CD4-positive, alpha-beta T cell treated with Interleukin-15 for 4 hours (primary cell): ENCODE data around the gene ITGA2.
"Not testable (repeated sequence)": the region's sequence is repeated elsewhere in the genome, so short reads cannot be mapped to it uniquely, and the experiment has no call there.

Source experiments
- DNase-seq: peaks from one replicate; pipeline ENCODE4 v3.0.0-alpha.2; 2020; ENCODE audit warnings: low spot score

Gene ITGA2

DNA sequence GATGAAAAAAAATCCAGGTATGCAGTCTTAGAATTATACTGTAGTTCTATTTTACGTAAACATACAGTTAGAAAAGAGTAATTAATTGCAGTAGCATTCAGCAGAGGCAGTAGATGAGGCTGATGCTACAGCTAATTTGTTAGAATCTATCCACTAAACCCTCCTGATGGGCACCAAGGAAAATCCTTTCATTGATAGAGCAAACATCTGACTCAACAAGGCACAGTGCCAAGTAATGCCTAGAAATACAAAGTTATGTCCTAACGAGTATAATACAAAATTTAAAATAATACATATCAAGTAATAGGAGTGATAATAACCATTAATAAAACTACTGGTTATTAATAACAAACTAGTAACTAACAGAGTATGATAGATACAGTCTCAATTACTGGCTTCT is 111.5 kb downstream of the ITGA2 start:
- DNase-seq, result no peak

DNA sequence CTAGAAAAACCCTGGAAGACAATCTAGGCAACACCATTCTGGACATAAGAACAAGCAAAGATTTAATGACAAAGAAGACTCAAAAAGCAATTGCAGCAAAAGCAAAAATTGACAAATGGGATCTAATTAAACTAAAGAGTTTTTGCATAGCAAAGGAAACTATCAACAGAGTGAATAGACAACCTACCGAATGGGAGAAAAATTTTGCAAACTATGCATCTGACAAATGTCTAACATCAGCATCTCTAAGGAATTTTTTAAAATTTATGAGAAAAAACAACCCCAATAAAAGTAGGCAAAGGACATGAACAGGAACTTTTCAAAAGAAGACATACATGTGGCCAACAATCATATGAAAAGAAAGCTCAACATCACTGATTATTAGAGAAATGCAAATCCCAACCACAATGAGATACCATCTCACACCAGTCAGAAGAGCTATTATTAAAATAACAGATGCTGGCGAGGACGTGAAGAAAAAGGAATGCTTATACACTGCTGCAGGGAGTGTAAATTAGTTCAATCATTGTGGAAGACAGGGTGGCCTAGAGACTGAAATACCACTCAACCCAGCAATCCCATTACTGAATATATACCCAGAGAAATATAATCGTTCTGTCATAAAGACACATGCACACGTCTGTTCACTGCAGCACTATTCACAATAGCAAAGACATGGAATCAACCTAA is 116.6 kb downstream of the ITGA2 start:
- DNase-seq, result no peak

DNA sequence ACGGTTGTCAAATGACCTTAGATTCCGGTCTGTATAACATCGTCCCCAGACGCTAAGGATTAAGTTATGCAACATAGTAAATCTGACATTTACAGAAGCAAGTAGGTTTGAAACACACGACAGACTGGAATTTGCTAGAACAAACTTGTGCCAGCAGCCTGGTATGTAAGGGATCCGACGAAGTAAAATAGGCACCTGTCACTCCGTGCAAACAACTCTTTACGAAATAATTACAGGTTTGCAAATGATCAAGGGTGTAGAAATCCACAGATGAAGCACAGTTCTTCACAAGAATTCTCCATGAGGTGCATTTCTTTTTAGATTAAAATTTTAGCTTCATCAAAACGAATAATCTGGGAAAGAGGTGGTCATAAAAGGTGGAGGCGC is 119.9 kb downstream of the ITGA2 start:
- DNase-seq, result no peak

DNA sequence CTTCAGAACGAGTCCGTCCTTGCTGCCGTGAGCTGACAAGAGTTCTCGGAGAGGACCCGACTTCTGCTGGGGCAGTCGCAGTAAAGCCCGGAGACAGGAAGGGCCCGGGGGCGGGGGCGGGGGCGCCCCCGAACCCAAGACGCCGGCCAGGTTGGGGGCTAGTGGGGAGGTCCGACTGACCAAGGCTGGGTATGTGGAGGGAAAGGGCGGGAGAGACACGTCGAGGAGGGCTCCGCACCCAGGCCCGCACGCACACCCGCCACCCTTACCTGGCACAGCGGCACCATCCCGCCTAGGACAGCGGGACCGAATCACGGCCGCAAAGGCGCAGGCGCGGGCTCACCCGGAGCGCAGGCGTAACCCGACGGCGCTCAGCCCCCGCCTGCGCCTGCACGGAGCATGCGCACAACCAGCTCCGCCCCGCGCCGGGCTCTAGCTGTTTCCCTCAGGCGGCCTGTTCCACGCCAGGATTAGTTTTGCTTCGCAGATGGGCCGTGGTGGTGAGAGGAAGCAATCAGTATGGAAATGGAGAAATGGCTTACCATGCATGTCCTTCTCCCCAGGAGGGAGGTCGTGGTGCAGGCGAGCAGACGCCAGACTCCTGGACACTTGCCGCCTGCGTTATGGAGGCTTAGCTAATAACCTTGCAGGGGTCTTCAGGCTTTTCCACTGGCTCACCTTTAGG is 120.4 kb downstream of the ITGA2 start, which contains the start of gene MOCS2:
TSS of gene MOCS2 (minus strand) at position 315 of the 685 bp plus-strand sequence. CDS start 2,583 bp downstream, outside the sequence.
- DNase-seq, result peak; percentile 90

DNA sequence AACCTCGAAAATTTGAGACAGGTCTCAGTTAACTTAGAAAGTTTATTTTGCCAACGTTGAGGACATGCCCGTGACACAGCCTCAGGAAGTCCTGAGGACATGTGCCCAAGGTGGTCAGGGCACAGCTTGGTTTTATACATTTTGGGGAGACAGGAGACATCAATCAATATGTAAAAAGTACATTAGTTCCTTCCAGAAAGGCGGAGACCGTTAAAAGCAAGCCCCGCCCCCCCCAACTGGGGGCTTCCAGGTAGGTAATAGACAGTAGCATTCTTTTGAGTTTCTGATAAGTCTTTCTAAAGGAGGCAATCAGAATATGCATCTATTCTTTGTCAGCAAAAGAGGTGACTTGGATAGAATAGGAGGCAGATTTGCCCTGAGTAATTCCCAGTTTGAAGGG is 121.0 kb downstream of the ITGA2 start:
- no peak for DNase-seq

DNA sequence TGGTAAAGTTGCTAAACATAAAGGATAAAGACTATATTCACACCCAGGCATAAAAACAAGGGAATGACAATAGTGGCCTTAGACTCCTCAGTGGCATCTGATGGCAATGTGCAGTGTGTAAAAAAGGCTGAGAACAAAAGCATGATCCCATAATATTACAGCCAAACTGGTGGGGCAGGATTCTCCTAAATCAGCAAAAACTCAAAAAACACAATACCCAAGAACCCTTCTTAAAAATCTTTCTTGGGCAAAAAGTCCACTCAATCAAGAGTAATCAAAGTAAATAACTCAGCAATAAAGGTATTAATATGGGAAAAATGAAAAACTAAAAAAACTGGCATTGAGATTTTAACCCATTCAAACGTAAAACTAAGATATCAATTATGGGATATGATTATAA is 122.0 kb downstream of the ITGA2 start:
- DNase-seq, result no peak

DNA sequence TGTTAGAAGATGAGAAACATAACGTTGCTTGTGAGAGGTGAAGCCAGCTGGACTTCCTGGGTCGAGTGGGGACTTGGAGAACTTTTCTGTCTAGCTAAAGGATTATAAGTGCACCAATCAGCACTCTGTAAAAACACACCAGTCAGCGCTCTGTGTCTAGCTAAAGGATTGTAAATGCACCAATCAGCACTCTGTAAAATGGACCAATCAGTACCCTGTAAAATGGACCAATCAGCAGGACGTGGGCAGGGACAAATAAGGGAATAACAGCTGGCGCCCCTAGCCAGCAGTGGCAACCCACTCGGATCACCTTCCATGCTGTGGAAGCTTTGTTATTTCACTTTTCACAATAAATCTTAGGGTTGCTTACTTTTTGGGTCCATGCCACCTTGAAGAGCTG is 123.2 kb downstream of the ITGA2 start:
- DNase-seq, result not testable (repeated sequence)

DNA sequence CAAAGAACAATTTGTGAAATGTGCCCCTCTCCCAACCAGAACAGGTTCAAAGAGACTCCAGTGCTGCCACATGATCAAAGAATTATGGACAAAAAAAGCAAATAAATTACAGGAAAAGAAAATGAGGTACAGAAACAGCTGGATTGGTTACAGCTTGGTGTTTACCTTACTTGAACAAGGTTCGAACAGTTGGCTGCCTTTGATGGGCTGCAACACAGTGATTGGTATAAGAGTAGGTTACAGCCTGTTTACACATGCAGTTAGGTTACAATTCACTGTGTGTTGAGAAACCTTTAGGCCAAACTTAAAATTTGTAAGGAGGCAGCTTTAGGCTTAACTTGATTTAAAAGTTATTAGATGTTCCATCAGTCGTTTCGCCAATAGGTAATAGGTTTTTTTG is 123.8 kb downstream of the ITGA2 start:
- DNase-seq, result no peak

DNA sequence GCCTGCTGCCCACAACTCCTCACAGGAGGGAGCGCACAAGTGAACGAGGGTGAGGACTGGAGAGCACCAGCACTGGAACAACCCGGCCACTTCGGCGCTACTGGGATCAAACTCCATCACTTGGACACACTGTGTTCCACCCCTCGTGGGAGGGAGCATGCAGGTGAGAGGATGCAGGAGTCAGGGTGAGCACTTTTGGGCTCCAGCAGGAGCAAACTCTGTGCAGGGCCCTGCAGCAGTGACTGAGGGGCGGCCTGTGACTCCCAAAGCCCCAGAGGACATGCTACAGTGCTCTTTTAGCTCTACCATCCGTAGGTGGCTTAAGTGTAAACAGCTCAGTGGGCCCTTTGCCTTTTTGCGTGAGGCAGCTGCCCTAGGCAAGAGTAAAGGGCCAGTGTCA is 124.8 kb downstream of the ITGA2 start:
- no peak for DNase-seq

DNA sequence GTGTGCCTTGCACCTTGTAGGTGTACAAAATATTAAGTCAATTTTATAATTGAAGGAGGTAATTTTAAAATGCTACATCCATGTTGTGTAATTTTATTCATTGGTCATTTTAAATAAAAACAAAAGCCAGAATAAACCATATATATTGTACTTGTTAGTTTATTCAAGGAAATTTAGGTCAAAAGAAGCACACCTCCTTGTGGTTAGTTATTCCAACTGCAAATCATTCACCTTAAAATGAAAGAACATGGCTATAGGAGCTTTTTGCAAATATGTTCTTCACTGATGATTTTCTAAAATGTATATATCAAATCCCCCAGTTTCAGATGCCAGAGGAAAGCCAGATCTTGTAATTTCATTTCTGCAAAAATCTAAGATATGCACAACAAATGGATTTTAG is 125.8 kb downstream of the ITGA2 start:
- no peak for DNase-seq

DNA sequence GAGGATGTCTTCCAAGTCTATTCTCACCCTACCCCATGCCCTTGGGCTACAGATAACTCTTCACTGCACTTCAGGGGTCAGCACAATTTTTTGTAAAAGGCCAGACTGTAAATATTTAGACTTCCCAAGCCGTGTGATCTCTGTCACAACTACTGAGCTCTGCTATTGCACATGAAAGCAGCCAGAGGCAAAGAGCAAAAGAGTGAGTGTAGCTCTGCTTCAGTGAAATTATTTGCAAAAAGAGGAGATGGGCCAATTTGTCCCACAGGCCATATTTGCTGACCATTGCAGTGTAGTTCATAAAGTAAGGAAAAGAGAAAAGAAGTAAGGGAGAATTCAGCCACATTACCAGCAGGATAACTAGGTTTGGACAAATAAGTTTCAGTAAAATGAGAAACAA is 127.4 kb downstream of the ITGA2 start:
- DNase-seq, result no peak

DNA sequence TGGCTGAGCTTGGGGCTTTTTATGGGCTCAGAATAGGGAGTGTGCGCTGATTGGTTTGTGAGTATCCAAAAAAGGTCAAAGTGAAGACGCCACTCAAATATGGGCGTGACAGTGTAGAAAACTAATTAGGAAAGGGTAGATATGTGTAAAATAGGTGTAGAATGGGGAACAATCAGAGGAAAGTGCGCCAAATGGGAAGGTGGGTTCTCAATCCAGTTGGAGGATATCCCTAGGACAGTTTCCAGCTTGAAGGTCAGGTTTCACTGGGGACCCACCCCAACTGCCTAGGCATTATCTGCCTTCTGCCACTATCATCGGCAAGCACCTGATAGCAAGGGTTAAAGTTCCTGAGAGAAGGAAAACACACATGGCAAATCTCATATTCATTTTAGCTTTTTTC is 129.7 kb downstream of the ITGA2 start:
- DNase-seq, result no peak

DNA sequence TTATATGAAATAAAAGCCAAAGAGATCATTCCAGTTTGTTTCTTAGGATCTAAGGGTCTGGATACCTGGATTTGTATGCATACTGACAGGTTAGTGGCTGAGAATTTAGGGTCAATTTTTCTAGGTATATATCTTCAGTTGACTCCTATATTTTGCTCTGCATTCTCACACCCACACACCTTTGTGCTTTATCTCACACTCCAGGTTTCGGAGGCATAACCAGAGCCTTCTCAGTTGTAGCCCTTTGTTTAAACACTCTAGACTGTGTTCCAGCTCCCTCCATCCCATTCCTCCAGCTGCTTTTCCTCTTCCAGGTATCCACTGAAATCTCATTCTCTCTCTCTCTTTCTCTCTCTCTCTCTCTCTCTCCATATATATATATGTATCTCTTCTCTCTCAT is 131.0 kb downstream of the ITGA2 start:
- no peak for DNase-seq

DNA sequence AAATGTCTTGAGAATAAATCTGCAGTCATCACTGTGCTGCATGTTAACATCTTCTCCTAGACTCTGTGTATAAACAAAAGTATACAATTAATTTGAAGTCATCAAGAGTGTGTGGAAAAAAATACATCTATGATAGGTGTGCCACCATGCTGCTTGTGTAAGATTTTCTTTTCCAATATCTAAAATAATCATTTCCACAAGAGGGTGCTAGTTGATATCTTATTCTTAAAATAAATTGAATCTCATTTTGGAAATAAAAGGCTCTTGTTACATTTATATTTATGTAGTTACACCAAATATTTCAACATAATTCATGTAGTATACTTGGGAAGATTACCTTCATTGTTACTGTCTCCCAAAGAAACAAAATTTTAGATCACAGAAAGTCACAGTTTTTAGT is 134.6 kb downstream of the ITGA2 start:
- DNase-seq, result no peak

DNA sequence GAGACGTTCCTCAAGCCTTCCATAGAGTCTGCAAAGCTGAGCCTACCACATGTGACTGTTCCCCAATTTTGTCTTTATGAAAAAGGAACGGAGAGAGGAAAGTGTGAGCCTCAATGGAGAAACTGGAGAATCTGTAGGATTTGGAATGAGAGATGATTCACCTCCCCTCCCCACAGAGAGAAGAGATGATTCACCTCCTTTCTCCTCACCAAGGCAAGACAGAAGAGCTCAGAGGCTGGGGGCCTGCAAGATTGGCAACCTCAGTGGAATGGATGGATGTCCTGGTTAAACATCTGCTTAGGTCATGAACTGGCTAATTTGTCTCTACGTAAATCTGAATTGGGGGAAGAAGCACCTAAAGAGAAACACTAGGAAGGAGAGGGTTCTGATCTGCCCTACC is 137.4 kb downstream of the ITGA2 start:
- DNase-seq, result no peak

DNA sequence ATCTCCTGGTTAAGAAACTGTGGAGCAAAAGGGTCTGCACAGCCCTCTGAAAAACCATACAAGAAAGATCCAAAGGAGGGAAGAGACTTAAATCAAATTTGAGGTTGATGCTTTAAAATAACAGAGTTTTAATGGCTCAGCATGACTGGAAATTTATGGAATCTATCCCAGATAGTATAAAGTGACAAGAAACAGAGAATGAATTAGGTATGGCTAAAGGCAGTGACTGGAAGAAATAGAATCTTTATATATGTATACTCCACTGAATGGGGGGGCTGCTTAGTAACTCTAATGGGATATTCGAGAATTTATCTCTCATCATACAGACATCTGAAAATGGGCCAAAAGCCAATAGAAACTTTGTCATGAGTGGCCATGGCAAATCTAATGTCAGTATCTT is 138.0 kb downstream of the ITGA2 start:
- no peak for DNase-seq

DNA sequence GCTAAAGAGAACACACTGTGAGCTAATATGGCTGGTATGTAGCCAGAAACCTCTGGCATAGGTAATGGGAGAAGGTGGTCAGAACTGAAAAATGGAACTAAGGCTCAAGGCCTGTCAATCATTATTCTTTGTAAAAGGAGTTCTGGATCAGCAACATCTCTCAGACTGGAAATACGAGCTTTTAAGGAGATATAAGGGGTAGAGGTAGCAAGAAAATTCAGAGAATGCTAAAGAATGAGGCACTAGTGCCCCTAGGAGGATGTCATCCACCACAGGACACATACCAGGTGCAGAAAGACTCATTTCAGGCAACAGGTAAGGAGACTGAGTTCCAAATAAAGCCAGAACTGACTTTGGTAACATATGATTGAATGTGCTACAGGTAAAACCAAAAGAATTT is 139.3 kb downstream of the ITGA2 start:
- DNase-seq, result no peak

DNA sequence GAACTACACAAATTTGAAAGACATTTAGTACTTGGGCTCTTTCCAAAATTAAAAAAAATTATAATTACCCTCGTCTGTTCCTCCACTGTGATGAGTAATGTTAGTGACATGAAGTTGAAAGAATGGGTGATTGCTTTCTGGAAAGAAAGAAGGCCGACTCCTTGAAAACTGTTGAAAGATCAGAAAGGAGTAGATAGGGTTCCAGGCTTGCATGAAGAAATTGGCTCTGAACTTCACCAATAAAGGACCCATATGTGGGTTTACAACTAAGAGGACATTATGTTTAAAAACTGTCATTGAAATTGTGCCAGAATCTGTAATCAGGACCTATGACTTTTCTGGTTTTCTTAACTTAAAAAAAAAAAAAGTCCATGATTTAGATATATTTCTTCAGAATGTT is 141.1 kb downstream of the ITGA2 start:
- DNase-seq, result no peak

DNA sequence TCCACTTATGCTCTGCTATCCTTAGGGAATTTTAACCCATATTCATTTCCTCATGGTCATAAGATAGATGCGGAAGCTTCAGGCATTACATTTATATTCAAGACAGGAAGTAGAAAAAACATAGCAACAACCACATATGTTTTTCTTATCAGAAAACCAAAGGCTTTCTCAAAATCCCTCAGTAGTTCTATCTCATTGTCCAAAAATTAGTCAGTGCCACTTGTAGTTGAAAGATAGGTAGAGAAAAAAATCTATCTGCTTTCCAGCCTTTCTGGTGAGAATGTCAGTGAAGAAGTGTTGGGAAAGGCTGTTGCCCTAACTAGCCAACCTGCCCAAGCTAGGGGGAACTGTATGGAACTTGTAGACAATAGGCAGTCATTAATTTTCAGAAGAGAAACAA is 143.9 kb downstream of the ITGA2 start:
- no peak for DNase-seq
